GM21423 (cell line): ENCODE measurements around the gene TBC1D16.

ENCODE experiments used
- ATAC-seq: cut with Tn5 transposase; IDR thresholded peaks from one replicate; pipeline ENCODE4 v1.9.1; 2021; ENCODE audit warnings: mild to moderate bottlenecking, moderate library complexity; ENCODE audit not compliant: unreplicated experiment

Gene TBC1D16

GRCh38 chr17:79919862-79920720 lies 115.6 kb downstream of the TBC1D16 start:
- no peak for ATAC-seq

- ATAC-seq: no peak
Observed at GRCh38 chr17:79919164-79919585, 116.5 kb downstream of the TBC1D16 start.

DNA sequence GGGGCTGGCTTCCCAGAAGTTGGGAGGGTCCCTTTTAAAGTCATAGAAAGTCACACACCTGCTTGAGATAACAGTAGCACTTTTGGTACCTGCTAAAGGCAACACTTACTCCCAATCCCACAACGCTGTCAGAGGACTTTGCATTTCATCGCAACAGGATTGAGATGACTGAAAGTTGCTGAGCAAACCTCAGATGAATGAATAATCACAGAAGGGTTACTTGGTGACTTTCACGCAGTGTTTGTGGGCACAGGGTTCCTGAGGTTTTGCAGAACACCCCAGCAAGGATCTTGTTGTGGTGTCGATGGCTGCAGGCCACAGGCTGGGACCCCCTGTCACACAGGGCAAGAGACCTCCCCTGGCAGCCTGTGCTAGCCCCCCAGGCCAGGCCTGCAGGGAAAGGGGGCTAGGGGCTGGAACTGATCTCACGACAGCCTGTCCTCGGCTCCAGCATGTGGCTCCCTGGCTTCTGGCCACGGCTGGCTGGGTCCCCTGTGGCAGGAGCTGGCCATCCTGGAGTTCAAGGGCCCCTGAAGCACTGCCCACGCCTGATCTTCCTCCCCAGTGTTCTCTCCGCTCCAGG lies 117.0 kb downstream of the TBC1D16 start:
- ATAC-seq: no peak

DNA sequence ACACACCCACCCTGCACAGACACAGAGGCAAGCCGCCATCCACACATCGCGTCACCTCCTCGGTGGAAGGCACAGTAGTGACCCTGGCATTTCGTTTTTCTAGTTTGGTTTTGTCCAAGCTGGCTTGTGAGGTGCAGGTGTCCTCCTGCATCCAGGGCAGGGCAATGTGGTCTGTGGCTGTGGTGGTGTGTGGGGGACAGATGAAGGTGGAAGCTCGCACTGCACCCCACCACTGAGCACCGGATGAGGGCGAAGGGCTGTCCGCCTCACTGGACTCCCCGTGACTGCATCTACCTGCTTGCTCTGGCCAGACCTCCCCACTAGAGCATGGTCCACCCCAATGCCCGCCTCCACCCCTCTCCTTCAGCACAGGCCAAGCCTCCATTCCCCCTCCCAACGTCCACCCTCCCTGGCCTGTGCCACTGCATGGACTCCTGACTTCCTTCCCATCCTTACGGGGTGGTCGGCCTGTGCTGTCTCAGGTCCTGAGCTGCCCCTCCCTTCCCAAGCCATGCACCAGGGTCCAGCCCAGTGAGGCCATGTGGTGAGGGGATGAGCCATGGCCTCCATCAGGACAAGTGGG lies 117.7 kb downstream of the TBC1D16 start:
- no peak for ATAC-seq

- ATAC-seq: no peak
Observed at GRCh38 chr17:79916991-79917901, 118.4 kb downstream of the TBC1D16 start.

- ATAC-seq: no peak
Observed at GRCh38 chr17:79916506-79916905, 119.2 kb downstream of the TBC1D16 start.

DNA sequence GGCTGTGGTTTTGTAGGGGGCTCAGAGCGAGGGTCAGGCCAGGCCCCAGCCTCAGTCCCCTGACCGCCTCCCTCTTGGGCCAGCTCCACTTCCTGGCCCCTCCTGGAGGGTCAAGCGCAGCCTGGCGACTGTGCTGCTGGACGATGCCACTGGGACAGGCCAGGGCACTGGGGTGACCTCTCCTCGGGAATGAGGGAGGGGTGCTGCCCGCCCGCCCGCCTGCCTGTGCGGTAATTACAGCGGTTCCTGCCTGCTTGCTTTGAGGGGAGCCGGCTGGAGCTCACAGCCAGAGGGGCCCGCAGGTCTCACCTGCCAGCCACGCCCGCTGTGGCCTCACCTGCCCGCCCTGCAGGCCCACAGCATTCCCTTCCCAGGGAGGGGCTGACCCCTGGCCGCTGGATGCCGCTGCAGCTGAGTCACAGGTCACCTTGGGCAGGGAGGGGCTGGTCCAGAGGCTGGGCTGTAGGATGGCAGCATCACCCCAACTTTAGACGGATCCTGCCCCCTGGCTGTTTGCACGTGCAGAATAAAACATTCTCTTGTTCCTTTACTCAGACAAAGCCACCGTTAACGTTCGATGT lies 119.7 kb downstream of the TBC1D16 start:
- no peak for ATAC-seq

DNA sequence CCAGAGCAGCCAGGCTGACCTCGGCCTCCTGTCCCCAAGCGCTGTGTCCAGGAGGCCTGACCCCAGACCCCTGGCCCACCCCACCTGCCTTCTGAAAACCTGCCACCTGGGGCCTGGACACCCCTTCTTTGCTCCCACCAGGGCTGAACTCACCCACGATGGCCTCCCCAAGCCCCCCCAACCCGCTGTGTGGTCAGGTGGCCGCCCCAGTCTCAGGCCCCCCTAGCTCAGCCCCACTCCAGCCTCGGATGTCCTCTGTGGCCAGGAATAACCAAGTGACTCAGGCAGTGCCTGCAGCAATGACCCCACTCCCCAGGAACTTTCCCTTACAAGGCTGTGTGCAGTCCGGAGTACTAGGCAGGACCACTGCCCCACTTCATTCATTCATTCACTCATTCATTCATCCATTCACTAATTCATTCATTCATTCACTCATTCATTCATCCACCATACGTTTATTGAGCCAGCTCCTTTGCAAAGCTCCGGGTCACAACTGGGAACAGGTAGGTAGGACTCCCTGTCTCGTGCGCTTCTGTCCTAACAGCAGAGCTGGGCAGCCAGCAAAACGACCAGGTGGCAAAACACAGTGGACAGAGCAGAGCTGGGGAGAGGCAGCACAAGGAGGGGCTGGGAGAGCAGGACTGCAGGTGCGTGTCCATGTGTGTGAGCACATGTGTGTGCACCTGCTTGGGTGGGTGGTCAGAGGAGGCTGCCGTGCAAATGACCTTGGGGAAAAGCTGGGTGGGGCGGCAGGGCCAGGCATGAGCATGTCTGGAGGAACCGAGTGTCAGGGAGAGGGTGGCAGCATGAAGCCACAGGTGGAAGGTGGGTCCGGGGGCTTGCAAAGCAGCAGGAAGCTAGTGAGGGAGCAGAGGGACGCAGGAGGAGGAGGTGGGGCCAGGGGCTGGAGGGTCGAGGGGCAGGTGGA lies 120.6 kb downstream of the TBC1D16 start:
- no peak for ATAC-seq

DNA sequence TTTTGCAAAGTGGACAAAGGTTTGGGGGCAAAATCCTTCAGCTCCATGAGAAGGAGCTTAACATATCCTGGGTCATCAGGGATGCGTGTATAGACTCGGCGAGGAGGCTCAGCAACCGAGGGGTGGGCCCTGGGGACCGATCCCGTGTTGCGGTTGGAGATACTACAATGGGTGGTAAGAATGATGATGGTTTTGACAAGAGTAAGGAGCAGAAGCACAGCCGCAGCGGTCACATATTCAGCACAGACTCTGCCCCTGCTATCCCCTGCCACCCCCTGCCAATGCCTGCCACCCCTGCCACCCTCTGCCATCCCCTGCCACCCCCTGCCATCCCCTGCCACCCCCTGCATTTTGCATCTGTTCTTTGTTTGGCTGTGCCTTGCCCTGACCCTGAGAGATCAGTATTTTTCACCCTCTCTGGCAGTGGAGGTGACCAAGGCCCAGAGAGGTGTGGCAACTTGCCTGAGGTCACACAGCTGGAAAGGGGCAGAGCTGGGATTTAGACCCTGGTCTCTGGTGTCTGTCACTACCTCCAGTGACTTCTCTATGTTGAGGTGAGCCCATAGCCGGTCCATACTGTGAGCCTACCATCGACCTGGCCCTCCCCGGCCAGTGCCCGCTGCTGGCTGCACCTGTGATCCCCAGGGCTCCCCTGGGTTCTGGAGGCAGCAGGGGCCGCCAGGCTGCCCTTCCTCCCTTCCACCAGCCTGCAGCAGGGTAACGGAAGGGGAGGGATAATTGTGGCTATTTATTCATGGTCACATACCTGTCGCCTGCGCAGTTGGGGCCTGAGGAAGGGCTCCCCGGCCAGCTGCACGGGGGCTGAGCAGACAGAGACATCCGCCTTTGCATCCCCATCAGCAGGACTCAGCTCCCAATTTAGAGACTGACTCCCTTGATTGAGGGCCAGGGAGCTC lies 121.5 kb downstream of the TBC1D16 start:
- no peak for ATAC-seq

- no peak for ATAC-seq
Observed at GRCh38 chr17:79913451-79913850, 122.2 kb downstream of the TBC1D16 start.

DNA sequence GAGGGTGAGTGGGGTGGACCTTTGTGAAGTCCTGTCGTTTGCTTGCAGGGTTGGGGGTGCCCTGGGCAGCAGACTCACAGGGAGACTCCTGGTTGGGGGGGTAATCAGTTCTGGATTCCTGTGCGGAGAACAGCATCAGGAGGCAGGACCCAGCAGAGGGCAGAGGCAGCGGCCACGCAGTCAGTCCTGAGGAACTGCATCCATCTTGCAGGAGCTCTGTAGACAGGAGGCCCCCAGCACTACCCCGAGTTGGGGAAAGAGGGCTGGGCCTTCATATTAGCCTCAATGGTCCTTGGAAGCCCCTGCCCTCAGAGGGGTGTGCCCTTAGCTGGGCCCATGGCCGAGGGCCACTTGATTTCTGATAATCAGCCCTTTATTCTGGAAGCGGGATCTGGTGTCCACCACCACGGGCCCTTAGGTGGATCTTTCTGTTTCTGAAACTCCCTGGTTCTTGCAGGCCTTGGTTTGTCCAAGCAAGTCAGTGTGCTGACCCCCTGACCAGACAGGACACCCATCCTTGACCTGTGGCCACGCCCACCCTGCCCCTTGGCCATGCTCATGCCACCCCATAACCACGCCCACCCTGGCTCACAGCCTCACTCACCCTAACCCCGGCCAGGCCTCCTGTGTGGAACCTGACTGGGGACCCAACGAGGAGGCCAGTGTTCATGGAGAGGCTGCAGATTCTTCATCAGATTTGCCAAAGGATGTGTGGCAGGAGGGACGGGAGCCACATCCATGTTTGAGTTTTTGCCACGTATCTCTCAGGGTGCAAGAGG lies 122.9 kb downstream of the TBC1D16 start:
- ATAC-seq: no peak

DNA sequence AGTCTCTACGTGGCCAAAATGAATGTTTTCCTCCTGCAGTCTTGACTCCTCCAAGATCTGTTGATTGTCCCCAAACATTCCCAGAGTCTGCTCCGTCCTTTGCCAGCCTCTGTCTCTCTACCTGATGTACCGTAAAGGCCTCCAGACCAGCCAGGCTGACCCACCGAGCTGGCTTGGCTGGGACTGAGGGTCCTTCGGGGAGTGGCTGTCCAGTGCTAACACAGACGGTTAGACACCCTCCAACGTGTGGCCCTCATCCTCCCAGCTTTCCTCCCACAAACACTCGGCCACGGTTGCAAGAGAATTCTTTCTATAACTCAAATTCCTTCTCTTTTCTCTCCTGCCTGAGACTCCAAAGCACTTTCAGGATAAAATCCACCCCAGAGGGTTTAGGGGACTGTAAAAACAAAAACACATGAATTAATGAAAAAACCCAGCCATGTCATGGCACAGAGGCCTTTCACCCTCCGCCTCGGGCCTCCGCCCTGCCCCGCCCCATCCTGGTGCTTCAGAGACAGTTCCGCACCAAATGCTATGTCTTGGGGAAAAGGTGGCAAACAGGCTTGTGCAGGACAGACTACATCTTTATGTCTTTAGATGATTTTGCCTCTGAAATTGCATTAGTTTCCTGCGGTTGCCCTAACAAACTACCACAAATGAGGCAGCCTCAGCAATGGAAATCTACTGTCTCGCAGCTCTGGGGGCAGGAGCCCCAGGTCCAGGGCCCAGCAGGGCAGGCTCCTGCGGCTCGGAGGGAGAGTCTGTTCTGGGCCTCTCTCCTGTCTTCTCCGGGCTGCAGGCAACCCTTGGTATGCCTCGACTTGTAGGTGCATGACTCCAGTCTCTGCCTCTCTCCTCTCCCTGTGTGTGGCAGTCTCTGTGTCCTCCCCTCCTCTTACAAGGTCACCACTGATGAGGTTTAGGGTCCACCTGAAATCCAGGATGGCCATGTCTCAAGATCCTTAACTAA lies 124.0 kb downstream of the TBC1D16 start:
- ATAC-seq: no peak

GRCh38 chr17:79910985-79911361 lies 124.7 kb downstream of the TBC1D16 start:
- no peak for ATAC-seq

DNA sequence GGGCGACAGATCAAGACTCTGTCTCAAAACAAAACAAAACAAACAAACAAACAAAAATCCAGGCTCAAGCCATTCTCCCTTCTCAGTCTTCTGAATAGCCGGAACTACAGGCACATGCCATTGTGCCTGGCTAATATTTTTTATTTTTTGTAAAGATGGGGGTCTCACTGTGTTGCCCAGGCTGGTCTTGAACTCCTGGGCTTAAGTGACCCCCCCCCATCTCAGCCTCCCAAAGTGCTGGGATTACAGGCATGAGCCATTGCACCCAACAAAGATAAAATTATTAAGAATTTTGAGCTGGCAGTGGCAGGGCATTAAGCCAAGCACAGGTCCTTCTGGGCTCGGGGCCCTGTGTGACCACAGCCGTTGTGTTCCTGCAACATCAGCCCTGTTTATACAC lies 126.6 kb downstream of the TBC1D16 start:
- ATAC-seq: no peak

DNA sequence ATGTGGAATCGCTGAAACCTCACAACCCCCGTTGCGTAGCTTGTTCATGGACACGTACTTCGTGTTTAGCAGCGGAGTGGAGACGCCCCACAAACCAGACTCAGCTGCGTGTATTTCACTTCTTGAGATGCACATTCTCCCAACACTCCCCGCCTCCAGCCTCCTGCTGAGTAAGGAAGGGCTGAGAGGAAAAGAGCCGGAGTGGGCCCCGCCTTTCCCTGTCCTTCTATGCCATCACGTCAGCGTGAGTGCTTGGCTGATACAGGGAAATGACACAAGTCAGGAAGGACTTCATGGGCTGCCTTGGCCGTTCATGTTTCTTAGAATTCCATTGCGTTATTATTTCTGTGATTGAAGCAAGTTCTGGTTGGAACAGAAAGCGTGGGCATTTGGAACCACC lies 127.8 kb downstream of the TBC1D16 start:
- ATAC-seq: no peak

- ATAC-seq: no peak
Observed at GRCh38 chr17:79907217-79907715, 128.4 kb downstream of the TBC1D16 start.

DNA sequence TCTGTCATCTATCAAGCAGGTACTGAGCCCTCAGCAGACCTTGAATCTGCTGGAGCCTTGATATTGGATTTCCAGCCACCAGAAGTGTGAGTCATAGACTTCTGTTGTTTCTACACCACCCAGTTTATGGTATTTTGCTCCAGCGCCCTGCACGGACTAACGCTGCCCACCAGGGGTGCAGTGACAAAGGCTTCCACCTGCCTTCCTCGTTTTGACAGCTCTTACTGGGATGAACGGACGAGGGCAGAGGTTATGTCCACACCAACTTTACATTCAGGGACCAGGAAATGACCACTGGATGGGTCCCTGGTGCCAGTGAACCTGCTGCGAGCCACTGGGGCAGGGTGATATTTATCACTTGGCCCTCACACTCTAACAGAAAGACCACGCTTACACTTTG lies 129.8 kb downstream of the TBC1D16 start:
- ATAC-seq: no peak
